GM18951 (cell line): Measurements from ENCODE around the gene TCERG1L.
"Not testable (repeated sequence)": the region's sequence is repeated elsewhere in the genome, so short reads cannot be mapped to it uniquely, and the experiment has no call there.

ENCODE experiments used
- POLR2A ChIP-seq: IDR thresholded peaks from 4 replicates; pipeline ENCODE4 v1.6.1; 2011; ENCODE audit warnings: mild to moderate bottlenecking; ENCODE audit not compliant: insufficient read length, insufficient read depth; ENCODE audit errors: extremely low read depth
- in situ Hi-C: fragments of 300-500 bp; cut with MboI; formaldehyde crosslinking; loops from one replicate; pipeline ENCODE4 v1.12.0; 2022; ENCODE audit warnings: low sequenced_read_pairs, mixed read lengths, inconsistent platforms; ENCODE audit not compliant: unreplicated experiment

The TCERG1L gene

GRCh38 chr10:131137223-131137622 is 174.3 kb downstream of the TCERG1L start:
- in situ Hi-C loops = no loop called here

GRCh38 chr10:131136336-131136735 is 175.2 kb downstream of the TCERG1L start:
- in situ Hi-C loops = not testable (repeated sequence)

More at GRCh38 chr10:131137223-131137622, 174.3 kb downstream of the TCERG1L start:
- TF ChIP-seq POLR2A = no peak

DNA sequence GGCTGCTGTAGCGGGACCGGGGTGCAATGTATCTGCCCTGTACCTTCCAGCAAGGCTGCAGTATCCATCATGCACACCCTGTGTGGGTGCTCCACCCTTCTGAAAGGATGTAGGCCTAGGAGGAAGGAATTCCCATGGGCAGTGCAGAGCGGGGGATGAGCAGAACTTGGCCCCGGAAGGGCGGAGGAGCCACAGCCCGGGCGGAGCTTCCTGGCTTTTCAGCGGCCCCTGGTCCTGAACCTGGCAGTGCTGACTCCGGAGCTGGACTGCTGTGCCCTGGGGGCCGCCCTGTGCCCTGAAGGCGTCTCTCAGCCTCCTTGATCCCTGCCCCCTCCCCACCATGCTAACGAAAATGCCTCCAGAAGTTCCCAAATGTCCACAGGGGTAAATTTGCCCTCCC is 175.8 kb downstream of the TCERG1L start:
- in situ Hi-C loops = no loop called here
- TF ChIP-seq POLR2A = no peak

DNA sequence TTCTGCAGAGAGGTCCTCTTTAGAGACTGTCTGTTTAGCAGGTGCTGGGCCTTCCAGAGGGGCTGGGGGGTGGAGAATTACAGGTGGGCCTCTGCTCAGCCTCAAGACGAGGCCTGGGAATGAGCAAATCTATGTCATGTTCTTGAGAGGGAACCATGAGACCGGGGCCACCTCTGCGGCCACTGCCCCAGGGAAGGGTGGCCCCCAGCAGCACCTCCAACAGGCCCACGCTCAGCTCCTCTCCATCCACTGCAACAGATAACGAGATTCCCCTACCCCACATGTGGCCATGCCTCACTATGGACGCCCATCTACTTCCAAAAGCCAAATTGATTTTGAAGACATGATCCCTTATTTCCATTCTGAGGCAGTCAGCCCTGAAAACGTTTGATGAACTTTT is 176.9 kb downstream of the TCERG1L start:
- in situ Hi-C loops = no loop called here
- TF ChIP-seq POLR2A = no peak

DNA sequence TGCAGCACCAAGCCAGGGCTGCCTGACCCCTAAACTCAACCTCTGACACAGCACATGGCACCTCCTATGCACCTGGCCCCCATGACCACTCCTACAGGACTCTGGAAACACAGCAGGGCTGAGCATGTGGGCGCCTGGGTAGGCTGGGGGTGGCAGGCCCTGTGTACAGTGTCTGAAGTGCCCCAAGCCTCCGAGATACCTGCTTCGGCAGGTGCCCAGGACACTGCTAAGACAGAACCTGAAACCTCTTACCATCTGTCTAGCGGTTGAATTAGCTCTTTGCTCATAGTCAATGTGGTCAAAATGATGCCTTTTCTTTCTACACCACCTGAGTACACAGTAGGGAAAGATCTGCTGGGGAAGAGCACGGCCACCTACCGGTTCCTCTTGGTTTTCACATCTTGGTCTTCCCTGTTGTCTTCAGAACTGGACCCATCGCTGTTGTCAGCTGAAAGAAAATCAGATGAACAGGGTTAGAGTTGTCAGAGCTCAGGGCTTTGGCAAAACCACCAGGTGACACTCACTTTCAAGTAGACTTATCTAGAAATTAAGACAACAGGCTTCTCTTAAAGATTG is 177.4 kb downstream of the TCERG1L start:
- in situ Hi-C loops = no loop called here
- no peak for TF ChIP-seq POLR2A

GRCh38 chr10:131132681-131133080 is 178.8 kb downstream of the TCERG1L start:
- in situ Hi-C loops = no loop called here
- TF ChIP-seq POLR2A = no peak

GRCh38 chr10:131131726-131132591 is 179.6 kb downstream of the TCERG1L start:
- no peak for TF ChIP-seq POLR2A
- in situ Hi-C loops = no loop called here

DNA sequence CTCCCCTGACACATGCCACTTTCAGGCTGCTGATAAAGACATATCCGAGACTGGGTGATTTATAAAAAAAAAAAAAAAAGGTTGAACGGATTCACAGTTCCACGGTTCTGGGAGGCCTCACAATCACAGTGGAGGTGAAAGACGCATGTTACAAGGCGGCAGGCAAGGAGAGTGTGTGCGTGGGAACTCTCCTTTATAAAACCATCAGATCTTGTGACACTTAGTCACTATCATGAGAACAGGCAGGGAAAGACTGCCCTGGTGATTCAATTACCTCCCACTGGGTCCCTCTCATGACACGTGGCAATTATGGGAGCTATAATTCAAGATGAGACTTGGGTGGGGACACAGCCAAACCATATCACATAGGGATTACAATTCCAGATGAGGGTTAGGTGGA is 181.5 kb downstream of the TCERG1L start:
- in situ Hi-C loops = no loop called here
- no peak for TF ChIP-seq POLR2A

- TF ChIP-seq POLR2A = no peak
- in situ Hi-C loops = no loop called here
These were observed 182.0 kb downstream of the TCERG1L start for GRCh38 chr10:131129544-131129943.

DNA sequence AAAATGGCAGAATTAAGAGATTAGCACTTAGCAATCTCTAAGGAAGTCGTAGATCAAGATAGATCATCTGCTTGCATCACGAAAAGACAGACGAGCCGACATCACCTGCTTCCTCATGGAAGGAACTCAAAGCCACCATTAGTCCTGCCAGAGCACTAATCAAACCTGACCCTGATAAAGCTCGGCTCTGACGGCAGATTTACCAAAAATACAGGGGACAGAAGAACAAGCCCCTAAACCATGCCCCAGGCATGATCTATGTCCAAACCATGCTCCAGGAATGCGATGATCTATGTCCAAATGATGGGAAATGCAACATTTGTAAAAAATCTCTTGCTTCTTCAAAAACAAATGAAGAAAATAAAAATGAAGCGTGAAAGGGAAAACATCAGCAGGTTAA is 182.8 kb downstream of the TCERG1L start:
- in situ Hi-C loops = no loop called here
- TF ChIP-seq POLR2A = no peak

DNA sequence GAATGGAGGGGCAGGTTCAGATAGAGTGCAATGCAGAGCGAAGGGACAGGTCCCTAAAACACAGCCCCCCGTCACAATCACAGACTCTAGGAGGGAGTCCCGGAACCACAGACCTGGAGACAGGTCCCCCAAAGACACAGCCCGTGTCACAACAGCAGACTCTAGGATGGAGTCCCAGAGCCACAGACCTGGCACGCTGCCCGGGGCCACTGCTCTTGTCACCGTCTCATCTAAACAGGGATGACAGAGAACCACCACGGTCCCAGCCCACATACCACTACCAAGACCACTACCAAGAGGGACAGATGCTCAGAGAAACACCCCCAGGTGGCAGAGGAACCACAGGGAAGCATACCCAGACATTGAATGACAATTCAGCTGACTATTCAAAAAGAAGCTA is 183.9 kb downstream of the TCERG1L start:
- in situ Hi-C loops = no loop called here
- TF ChIP-seq POLR2A = no peak

DNA sequence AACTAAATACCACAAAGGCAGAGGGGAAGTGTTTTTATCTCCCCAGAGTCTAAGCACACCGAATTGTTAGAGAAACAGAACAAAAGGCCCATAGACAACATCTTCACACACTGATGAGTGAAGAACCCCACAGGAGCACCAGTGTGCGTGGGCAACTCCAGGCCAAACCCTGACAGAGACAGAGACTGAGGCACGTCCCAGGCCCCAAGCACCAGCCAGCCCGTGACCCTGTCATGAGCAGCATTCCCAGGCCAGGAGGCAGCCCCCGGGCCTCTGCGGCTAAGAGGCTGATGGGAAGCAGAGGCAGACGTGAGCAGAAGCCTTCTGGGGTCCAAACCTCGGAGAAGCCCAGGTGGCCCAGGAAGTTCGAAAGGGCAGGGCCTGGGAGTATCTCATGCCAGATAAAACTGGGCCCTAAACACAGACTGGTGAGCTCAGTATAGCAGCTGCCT is 184.4 kb downstream of the TCERG1L start:
- in situ Hi-C loops = no loop called here
- TF ChIP-seq POLR2A = no peak

- no peak for TF ChIP-seq POLR2A
- in situ Hi-C loops = no loop called here
These were observed 185.0 kb downstream of the TCERG1L start for GRCh38 chr10:131126321-131127137.
